ENCODE data around the gene AUTS2.

The AUTS2 gene

GRCh38 chr7:69598081-69598486 lies at the start of gene AUTS2:
AUTS2 (plus strand) TSS chr7:69598475; CDS start chr7:69599654, 1,179 bp downstream.
- peak; percentile 44 to 95 (median 89) for DNase-seq

GRCh38 chr7:69550991-69551390 lies 47.3 kb upstream of the AUTS2 start:
- no peak for DNase-seq

- DNase-seq, result no peak
These were observed 45.1 kb upstream of the AUTS2 start for GRCh38 chr7:69553190-69553589.

- DNase-seq, result no peak
These were observed 36.9 kb upstream of the AUTS2 start for GRCh38 chr7:69561266-69561960.

- peak in 41 of 51 donors; percentile 0 to 80 (median 43) for DNase-seq
These were observed 33.5 kb upstream of the AUTS2 start for GRCh38 chr7:69564454-69565417.

GRCh38 chr7:69567800-69568199 lies 30.5 kb upstream of the AUTS2 start:
- DNase-seq, result no peak

GRCh38 chr7:69568266-69568665 lies 30.0 kb upstream of the AUTS2 start:
- no peak for DNase-seq

GRCh38 chr7:69575651-69576050 lies 22.6 kb upstream of the AUTS2 start:
- DNase-seq, result no peak

GRCh38 chr7:69577221-69577620 lies 21.1 kb upstream of the AUTS2 start:
- DNase-seq, result peak in 3 of 51 donors; percentile 5 to 11 (median 6)

- no peak for DNase-seq
These were observed 13.1 kb upstream of the AUTS2 start for GRCh38 chr7:69585169-69585568.

- no peak for DNase-seq
These were observed 12.0 kb upstream of the AUTS2 start for GRCh38 chr7:69586321-69586720.

GRCh38 chr7:69588773-69589172 lies 9.5 kb upstream of the AUTS2 start:
- DNase-seq, result peak in 2 of 51 donors; percentile 41 to 81

GRCh38 chr7:69591805-69592204 lies 6.5 kb upstream of the AUTS2 start:
- no peak for DNase-seq

- no peak for DNase-seq
These were observed 4.8 kb upstream of the AUTS2 start for GRCh38 chr7:69593511-69593910.

- no peak for DNase-seq
These were observed 2.9 kb upstream of the AUTS2 start for GRCh38 chr7:69595415-69595814.

GRCh38 chr7:69596056-69596455 lies 2.2 kb upstream of the AUTS2 start:
- DNase-seq, result peak in 2 of 51 donors; percentile 33 to 39

- peak in 6 of 51 donors; percentile 28 to 56 (median 33) for DNase-seq
These were observed 1.5 kb upstream of the AUTS2 start for GRCh38 chr7:69596723-69597277.

- DNase-seq, result peak in 36 of 51 donors; percentile 34 to 83 (median 56)
These were observed 798 bp upstream of the AUTS2 start for GRCh38 chr7:69597278-69598076.

- DNase-seq, result peak in 20 of 51 donors; percentile 9 to 62 (median 42)
These were observed 411 bp downstream of the AUTS2 start for GRCh38 chr7:69598487-69599285.

GRCh38 chr7:69599286-69599954 lies 1.1 kb downstream of the AUTS2 start:
- peak in 14 of 51 donors; percentile 6 to 47 (median 24) for DNase-seq

Data from hypothalamus (tissue), 51 donors.